ENCODE measurements around the gene VCL. TPM values are rescaled to one million over a fixed set of nuclear protein-coding genes. Genes with fewer than 3 reads are reported as not detected.

The VCL gene
- total and polyA plus RNA-seq, 4 donors = 4.3 to 37.8 (median 17.3) TPM

- H3K4me1 ChIP-seq (ENCODE audit: control insufficient read depth in 4 of 4, insufficient read depth in 4 of 4, low read length in 3 of 4) = peaks cover 0 to under 1% (median 0%) of the 10 kb centered on the region in 4 donors
- H3K36me3 ChIP-seq (ENCODE audit: control insufficient read depth in 4 of 4, insufficient read depth in 3 of 4, low read depth in 1 of 4, low read length in 3 of 4) = peaks cover 0 to 11% (median 4%) of the 10 kb centered on the region in 4 donors
- TF ChIP-seq GABPA (IDR thresholded peaks at IDR 0.05 in 1 of 2, conservative IDR thresholded peaks at IDR 0.05 in 1 of 2) (no peak), HNF4A (conservative IDR thresholded peaks at IDR 0.05) (no peak), SP1 (IDR thresholded peaks at IDR 0.05) (no peak), EGR1 (IDR thresholded peaks at IDR 0.05; ENCODE audit: low read depth in 2 of 2) (no peak), NR2F2 (IDR thresholded peaks at IDR 0.05) (no peak), TAF1 (conservative IDR thresholded peaks at IDR 0.05) (no peak), REST (IDR thresholded peaks at IDR 0.05) (no peak), ZBTB33 (IDR thresholded peaks at IDR 0.05) (no peak), RXRA (IDR thresholded peaks at IDR 0.05) (no peak), ATF3 (IDR thresholded peaks at IDR 0.05) (no peak), FOXA1 (IDR thresholded peaks at IDR 0.05) (no peak), CTCF (IDR thresholded peaks at IDR 0.05; ENCODE audit: low read depth, low read length, missing input control) (no peak), JUND (IDR thresholded peaks at IDR 0.05) (no peak), FOXA2 (IDR thresholded peaks at IDR 0.05) (no peak), HNF4G (IDR thresholded peaks at IDR 0.05) (no peak), RAD21 (IDR thresholded peaks at IDR 0.05) (no peak), YY1 (IDR thresholded peaks at IDR 0.05) (no peak), MAX (IDR thresholded peaks at IDR 0.05) (no peak)
- no peak overlapping the region for H3K27ac ChIP-seq (ENCODE audit: low read depth in 1 of 2, low read length in 2 of 2)
- no peaks in the 10 kb centered on the region for H3K27me3 ChIP-seq (ENCODE audit: control insufficient read depth in 4 of 4, insufficient read depth in 4 of 4, low read length in 3 of 4)
- H3K4me3 ChIP-seq (ENCODE audit: low read depth in 1 of 3, low read length in 3 of 3) = no peak overlapping the region
- no peak overlapping the region for H3K9ac ChIP-seq (ENCODE audit: low read depth in 1 of 2, low read length in 2 of 2)
- no peaks in the 10 kb centered on the region for H3K9me3 ChIP-seq (ENCODE audit: control insufficient read depth in 4 of 4, low read length in 3 of 4)
- no peak for DNase-seq (ENCODE audit: low spot score)
- WGBS = 94% methylated on average over 5 of the region's 5 CpGs
These were observed 78.0 kb downstream of the VCL start for GRCh38 chr10:74075906-74076305.
